Neutrophil (primary cell): ENCODE data around the gene UBL4B.

ENCODE experiments used
- H3K27ac ChIP-seq: fragments of 200-600 bp; sonication (generic); 2 replicates; pipeline ENCODE4 v1.5.1; 2016; ENCODE audit warnings: mild to moderate bottlenecking, moderate library complexity
- H3K27me3 ChIP-seq: fragments of 200-600 bp; sonication (generic); 2 replicates; pipeline ENCODE4 v1.6.0; 2016; ENCODE audit warnings: mild to moderate bottlenecking
- H3K36me3 ChIP-seq: fragments of 200-600 bp; sonication (generic); 2 replicates; pipeline ENCODE4 v1.5.1; 2017
- H3K4me1 ChIP-seq, 2 experiments: fragments of 200-600 bp in 1 of 2; sonication (generic) in 1 of 2; 1 replicate in 1 of 2; 2 replicates in 1 of 2; pipeline versions ENCODE4 v1.5.1 to v1.6.1; 2013 to 2016; ENCODE audit warnings: low read depth in 1 of 2, low read length in 1 of 2, mild to moderate bottlenecking in 1 of 2, moderate library complexity in 1 of 2; ENCODE audit not compliant: control insufficient read depth in 1 of 2, insufficient read depth in 1 of 2
- H3K4me3 ChIP-seq, 2 experiments: fragments of 200-600 bp in 1 of 2; sonication (generic) in 1 of 2; 1 replicate in 1 of 2; 2 replicates in 1 of 2; pipeline ENCODE4 v1.5.1; 2013 to 2016; ENCODE audit warnings: low read depth in 1 of 2, low read length in 1 of 2, mild to moderate bottlenecking in 1 of 2, moderate library complexity in 1 of 2
- H3K9me3 ChIP-seq: fragments of 200-600 bp; sonication (generic); 2 replicates; pipeline ENCODE4 v1.5.1; 2016
- TF ChIP-seq, protein P1 (sequence below): fragments of 200-600 bp; sonication (generic); IDR thresholded peaks from 2 replicates; pipeline ENCODE4 v1.5.1; 2016; ENCODE audit warnings: antibody characterized with exemption

UBL4B gene

DNA sequence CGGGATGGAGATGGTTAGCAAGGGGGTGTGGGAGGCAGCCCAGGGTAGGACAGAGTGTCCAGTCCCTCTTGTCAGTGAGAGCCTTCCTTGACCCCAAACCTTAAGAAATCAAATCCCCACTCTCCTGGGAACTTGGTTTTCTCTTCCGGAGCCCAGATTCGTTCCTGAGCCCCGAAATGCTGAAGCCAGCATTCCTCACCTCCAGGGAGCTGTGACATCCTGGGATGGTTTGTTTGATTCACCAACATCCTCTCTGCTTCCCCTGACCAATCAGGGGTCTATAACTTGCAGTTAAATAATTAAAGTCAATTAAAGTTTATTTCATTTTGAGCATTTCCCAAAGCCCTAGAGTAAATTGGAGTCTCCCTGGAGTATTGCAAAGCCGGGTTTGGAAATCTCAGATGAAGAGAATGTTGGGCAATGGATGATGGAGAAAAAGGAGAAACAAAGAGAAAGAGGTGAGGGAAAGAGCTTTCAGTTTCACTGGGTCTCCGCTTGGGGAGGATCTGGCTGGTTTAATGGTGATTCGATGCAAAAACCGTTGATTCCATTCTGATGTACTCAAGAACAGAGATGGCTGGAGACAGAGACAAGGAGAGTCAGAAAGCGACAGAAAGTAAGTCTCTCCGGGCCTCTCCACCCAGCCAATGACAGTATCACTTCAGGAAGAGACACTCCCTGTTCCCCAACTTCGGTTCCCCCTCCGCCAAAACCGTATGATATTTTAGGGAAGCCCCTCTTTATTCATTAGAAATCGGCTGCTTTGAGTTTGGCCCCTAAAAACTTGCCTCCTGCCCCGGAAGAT is 29.0 kb upstream of the UBL4B start:
- H3K4me3 ChIP-seq = peak overlapping the region; percentile 32 to 59
- peaks cover 17 to 19% of the 10 kb centered on the region in 2 experiments for H3K4me1 ChIP-seq
- H3K9me3 ChIP-seq = no peaks in the 10 kb centered on the region
- TF ChIP-seq, protein P1, sequence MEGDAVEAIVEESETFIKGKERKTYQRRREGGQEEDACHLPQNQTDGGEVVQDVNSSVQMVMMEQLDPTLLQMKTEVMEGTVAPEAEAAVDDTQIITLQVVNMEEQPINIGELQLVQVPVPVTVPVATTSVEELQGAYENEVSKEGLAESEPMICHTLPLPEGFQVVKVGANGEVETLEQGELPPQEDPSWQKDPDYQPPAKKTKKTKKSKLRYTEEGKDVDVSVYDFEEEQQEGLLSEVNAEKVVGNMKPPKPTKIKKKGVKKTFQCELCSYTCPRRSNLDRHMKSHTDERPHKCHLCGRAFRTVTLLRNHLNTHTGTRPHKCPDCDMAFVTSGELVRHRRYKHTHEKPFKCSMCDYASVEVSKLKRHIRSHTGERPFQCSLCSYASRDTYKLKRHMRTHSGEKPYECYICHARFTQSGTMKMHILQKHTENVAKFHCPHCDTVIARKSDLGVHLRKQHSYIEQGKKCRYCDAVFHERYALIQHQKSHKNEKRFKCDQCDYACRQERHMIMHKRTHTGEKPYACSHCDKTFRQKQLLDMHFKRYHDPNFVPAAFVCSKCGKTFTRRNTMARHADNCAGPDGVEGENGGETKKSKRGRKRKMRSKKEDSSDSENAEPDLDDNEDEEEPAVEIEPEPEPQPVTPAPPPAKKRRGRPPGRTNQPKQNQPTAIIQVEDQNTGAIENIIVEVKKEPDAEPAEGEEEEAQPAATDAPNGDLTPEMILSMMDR = no peak
- H3K27ac ChIP-seq = no peak overlapping the region
- no peaks in the 10 kb centered on the region for H3K36me3 ChIP-seq
- H3K27me3 ChIP-seq = peaks cover 95% of the 10 kb centered on the region

DNA sequence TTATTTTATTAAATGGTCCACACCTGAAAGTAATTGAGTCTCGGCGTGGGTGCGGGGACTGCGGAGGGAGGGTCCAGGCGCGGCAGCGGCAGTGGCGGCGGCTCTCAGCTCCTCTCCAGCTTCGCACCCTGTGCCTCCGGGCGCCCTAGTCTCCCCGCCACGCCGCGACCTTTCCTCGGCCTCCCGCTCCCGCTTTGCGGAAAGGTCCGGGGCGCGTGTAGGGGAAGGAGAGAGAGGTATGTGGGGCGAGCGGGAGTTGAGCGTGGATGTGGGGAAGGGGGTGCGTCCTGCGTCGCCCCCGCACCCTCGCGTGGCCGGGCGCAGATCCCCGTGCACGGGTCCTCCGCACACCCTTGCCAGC is 28.4 kb upstream of the UBL4B start:
- H3K27ac ChIP-seq = no peak overlapping the region
- peaks cover 17 to 19% of the 10 kb centered on the region in 2 experiments for H3K4me1 ChIP-seq
- peaks cover 89% of the 10 kb centered on the region for H3K27me3 ChIP-seq
- H3K9me3 ChIP-seq = no peaks in the 10 kb centered on the region
- peak overlapping the region; percentile 32 to 59 for H3K4me3 ChIP-seq
- TF ChIP-seq, protein P1 = no peak
- no peaks in the 10 kb centered on the region for H3K36me3 ChIP-seq

GRCh38 chr1:110084227-110085078 is 27.8 kb upstream of the UBL4B start:
- no peak overlapping the region for H3K27ac ChIP-seq

GRCh38 chr1:110085671-110086070 is 26.6 kb upstream of the UBL4B start:
- no peak overlapping the region for H3K27ac ChIP-seq
- H3K36me3 ChIP-seq = no peaks in the 10 kb centered on the region
- peaks cover 17 to 19% of the 10 kb centered on the region in 2 experiments for H3K4me1 ChIP-seq
- peaks cover 82% of the 10 kb centered on the region for H3K27me3 ChIP-seq
- no peak overlapping the region for H3K4me3 ChIP-seq
- H3K9me3 ChIP-seq = no peaks in the 10 kb centered on the region
- TF ChIP-seq, protein P1 = no peak

More at GRCh38 chr1:110084227-110085078, 27.8 kb upstream of the UBL4B start:
- peaks cover 17 to 19% of the 10 kb centered on the region in 2 experiments for H3K4me1 ChIP-seq
- H3K4me3 ChIP-seq = peak overlapping the region; percentile 32 to 59
- peaks cover 83% of the 10 kb centered on the region for H3K27me3 ChIP-seq
- no peaks in the 10 kb centered on the region for H3K36me3 ChIP-seq
- TF ChIP-seq, protein P1 = no peak
- H3K9me3 ChIP-seq = no peaks in the 10 kb centered on the region

- H3K4me1 ChIP-seq = peaks cover 17 to 19% of the 10 kb centered on the region in 2 experiments
- TF ChIP-seq, protein P1 = no peak
- H3K36me3 ChIP-seq = no peaks in the 10 kb centered on the region
- H3K4me3 ChIP-seq = no peak overlapping the region
- H3K27ac ChIP-seq = no peak overlapping the region
- no peaks in the 10 kb centered on the region for H3K9me3 ChIP-seq
- peaks cover 80% of the 10 kb centered on the region for H3K27me3 ChIP-seq
Observed at GRCh38 chr1:110086961-110087360, 25.3 kb upstream of the UBL4B start.
